ENCODE results near the gene SCAF1.

DNA sequence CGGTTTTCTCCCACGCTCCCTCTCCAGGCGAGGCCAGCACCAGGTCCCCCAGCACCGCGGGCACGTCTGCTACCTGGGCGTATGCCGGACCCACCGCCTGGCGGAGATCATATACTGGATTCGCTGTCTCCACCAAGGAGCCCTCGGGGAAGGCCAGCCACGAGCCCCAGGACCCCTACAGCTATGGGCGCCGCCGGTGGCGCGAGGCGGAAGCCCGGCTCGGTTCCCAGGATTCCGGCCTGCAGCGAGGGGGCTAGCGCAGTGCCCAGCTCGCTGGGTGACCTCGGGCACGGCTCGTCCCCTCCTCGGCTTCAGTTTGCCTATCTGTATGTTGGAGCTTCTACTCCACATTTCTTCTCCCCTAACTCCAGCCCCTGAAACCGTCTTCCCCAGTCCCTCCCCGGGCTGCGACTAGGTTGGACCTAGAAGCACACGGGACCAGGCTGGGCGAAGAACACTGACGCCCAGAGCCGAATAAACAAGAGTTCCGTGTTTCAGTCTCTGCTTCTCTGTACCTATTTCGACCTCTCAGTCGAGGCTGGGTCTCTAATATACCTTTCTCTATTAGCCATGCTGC, 48.2 kb downstream of the SCAF1 start:
- TF ChIP-seq, protein P1, sequence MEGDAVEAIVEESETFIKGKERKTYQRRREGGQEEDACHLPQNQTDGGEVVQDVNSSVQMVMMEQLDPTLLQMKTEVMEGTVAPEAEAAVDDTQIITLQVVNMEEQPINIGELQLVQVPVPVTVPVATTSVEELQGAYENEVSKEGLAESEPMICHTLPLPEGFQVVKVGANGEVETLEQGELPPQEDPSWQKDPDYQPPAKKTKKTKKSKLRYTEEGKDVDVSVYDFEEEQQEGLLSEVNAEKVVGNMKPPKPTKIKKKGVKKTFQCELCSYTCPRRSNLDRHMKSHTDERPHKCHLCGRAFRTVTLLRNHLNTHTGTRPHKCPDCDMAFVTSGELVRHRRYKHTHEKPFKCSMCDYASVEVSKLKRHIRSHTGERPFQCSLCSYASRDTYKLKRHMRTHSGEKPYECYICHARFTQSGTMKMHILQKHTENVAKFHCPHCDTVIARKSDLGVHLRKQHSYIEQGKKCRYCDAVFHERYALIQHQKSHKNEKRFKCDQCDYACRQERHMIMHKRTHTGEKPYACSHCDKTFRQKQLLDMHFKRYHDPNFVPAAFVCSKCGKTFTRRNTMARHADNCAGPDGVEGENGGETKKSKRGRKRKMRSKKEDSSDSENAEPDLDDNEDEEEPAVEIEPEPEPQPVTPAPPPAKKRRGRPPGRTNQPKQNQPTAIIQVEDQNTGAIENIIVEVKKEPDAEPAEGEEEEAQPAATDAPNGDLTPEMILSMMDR (IDR thresholded peaks at IDR 0.05; ENCODE audit: poor library complexity, severe bottlenecking): peak; percentile 55
- TF ChIP-seq MXI1 (conservative IDR thresholded peaks at IDR 0.05; ENCODE audit: poor library complexity, severe bottlenecking) (no peak), EZH2 (IDR thresholded peaks at IDR 0.05; ENCODE audit: borderline replicate concordance, insufficient read depth, low read length, poor library complexity, severe bottlenecking) (no peak), EP300 (conservative IDR thresholded peaks at IDR 0.05; ENCODE audit: poor library complexity, severe bottlenecking) (no peak)
